Measurements from ENCODE around the gene INF2.

Gene INF2

DNA sequence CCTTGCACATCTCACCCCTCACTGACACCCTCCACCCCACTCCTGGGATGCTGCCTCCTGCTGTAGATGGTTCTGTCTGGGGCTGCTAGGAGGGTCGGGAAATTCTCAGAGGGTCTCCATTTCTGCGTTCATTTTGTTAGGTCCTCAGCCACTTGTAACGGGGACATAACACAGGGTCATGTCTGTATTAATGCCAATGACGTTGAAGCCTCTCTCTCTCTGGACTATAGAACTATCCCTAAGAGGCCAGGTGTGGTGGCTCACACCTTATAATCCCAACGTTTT is 78.2 kb downstream of the INF2 start:
- in situ Hi-C loops (cut with MboI; ENCODE audit: low sequenced_read_pairs) = no loop called here

DNA sequence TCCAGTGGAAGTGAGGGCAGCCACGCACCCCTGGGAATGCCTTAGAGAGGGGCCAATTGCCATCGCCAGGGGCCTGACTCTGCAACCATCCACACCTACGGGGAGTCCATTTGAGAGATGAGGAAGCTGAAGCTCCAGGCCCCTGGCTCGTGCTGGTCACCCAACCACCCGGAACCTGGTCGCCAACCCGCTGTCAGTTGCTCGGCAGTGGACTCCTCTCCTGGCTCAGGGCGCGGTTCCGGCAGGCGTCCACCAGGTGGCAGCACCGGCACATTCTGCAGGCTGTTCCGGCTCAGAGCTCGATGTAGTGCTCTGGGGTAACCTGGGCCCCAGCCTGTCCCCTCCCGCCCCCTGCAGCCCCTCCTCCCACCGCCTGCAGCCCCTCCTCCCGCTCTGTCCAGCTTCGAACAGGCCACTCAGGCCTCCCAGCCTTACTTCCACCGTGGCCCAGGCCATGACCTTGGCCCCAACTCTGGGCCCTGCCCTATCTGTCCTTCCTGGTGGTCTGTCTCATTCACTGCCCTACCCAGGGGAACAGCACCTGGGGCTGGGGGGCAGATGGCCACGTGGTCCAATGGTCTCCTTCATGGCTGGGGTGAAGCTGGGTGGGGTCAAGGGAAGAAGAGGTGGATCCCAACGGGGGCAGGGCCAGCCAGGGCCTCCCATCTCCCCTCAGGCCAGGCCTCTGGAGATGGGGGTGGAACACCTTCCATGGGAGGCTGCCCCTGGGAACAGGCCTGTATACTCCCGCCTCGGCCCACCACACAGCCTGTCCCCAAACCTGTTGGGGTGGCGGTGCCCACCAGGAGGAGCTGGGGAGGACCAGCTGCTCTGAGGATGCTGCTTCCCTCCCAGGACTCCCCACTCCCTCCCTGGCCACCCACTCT is 79.3 kb downstream of the INF2 start:
- in situ Hi-C loops (cut with MboI; ENCODE audit: low sequenced_read_pairs) = no loop called here

GRCh38 chr14:104769324-104770071 is 80.1 kb downstream of the INF2 start:
- in situ Hi-C loops (cut with MboI; ENCODE audit: low sequenced_read_pairs) = no loop called here

- in situ Hi-C loops (cut with MboI; ENCODE audit: low sequenced_read_pairs) = no loop called here
These were observed 80.7 kb downstream of the INF2 start for GRCh38 chr14:104770072-104770579.

DNA sequence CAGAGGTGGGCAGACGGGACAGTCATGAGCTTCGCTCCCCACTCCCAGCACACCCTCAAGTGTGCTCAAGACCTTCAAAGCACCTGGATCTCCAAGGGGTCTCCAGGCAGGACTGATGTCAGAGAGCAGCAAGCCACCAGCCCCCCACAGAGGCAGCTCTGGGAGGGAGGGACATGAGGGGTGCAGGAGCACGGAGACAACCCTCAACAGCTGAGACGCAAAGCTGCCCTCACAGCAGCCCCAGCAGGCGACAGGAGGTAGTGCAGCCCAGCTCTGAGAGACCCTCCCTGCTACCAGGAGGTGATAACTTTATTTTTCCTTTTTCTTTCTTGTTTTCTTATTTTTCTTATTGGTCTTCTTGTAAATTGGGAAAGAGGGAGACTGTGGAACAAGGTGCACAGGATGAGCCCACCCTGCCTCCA is 81.4 kb downstream of the INF2 start:
- in situ Hi-C loops (cut with MboI; ENCODE audit: low sequenced_read_pairs) = no loop called here

GRCh38 chr14:104771374-104771773 is 82.0 kb downstream of the INF2 start:
- in situ Hi-C loops (cut with MboI; ENCODE audit: low sequenced_read_pairs) = no loop called here
